Measurements from ENCODE around the gene ENO4. TPM values are rescaled to one million over a fixed set of nuclear protein-coding genes. Genes with fewer than 3 reads are reported as not detected.

Gene ENO4, protein sequence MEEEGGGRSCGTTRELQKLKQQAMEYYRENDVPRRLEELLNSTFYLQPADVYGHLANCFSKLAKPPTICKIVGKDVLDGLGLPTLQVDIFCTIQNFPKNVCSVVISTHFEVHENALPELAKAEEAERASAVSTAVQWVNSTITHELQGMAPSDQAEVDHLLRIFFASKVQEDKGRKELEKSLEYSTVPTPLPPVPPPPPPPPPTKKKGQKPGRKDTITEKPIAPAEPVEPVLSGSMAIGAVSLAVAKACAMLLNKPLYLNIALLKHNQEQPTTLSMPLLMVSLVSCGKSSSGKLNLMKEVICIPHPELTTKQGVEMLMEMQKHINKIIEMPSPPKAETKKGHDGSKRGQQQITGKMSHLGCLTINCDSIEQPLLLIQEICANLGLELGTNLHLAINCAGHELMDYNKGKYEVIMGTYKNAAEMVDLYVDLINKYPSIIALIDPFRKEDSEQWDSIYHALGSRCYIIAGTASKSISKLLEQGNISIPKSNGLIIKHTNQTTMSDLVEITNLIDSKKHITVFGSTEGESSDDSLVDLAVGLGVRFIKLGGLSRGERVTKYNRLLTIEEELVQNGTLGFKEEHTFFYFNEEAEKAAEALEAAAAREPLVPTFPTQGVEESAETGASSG
- total RNA-seq (2014; rRNA removed; shearing (Covaris generic)) (0.04 and 0.24 TPM in 2 replicates), polyA plus RNA-seq (2016; fragmentation: Nextera tagmentation; extraction: Ambion mirVana) (0.44 and 0.59 TPM in 2 replicates)
- long read RNA-seq = 0 reads

DNA sequence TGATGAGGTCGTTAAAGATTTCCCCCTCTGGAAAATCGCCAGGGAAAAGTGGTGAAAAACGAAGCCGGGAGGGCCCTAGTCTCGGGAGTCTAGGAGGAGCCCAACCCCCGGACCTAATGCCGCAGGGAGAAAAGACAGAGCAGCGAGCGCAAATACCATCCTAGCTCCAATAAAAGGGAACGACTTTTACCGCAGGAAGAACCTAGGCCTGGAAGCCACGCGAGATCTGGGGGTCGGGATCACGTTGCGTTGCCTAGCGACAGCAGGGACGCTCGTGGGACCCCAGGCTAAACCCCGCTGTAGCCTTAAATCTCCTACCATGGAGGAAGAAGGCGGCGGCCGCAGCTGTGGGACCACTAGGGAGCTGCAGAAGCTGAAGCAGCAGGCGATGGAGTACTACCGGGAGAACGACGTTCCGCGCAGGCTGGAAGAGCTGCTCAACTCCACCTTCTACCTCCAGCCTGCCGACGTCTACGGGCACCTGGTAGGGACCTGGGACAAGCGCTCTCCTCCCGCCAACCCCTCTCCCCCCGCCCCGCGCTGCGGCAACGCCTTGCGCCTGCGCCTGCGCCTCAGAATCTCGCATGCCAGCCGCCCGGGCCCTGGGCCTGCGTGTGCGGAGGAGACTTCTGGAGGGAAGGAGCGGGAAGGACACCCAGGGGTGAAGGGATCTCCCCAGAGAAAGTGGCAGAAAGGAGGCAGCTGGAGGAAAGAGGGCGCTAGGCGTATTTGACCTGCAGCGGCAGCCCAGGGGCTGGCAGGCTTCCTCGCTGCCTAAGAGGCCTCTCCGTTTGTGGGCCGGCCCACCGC lies at the start of gene ENO4:
Gene ENO4 (plus strand): TSS at position 252 of the 810 bp plus-strand sequence. CDS start 68 bp downstream, at position 320.
- DNase-seq (ENCODE audit: low spot score) (peak; percentile 96), ATAC-seq (peak; percentile 86)
- Histone ChIP-seq H2AFZ (peak within 1 kb of the TSS; percentile 97), H4K20me1 (replicated peaks; ENCODE audit: insufficient read depth) (no peaks in the 10 kb centered on the region), H3K4me3 (peak within 1 kb of the TSS; percentile 75), H3K27me3 (ENCODE audit: insufficient read depth) (peaks cover 12% of the 10 kb centered on the region; the same call in 1 of the 2 replicates), H3K4me1 (ENCODE audit: insufficient read depth) (peaks cover 35% of the 10 kb centered on the region), H3K36me3 (ENCODE audit: insufficient read depth) (no peaks in the 10 kb centered on the region), H3K9me2 (ENCODE audit: insufficient read depth) (no peaks in the 10 kb centered on the region), H3F3A (replicated peaks; ENCODE audit: low read depth) (peaks cover 7% of the 10 kb centered on the region; the same call in 1 of the 2 replicates), H3K79me2 (replicated peaks; ENCODE audit: insufficient read depth) (no peaks in the 10 kb centered on the region), H3K27ac (ENCODE audit: low read depth) (peak within 1 kb of the TSS; percentile 82; the same call in 1 of the 2 replicates), H3K4me2 (peak within 1 kb of the TSS; percentile 92)
- Mint-ChIP-seq H3K9me3 (no peaks in the 10 kb centered on the region), H3K27me3 (ENCODE audit: insufficient read depth, low read depth, poor library complexity) (peaks cover 8% of the 10 kb centered on the region), H3K27ac (peak within 1 kb of the TSS; percentile 73), H3K4me3 (peak within 1 kb of the TSS; percentile 89), H3K36me3 (ENCODE audit: low read depth) (no peaks in the 10 kb centered on the region), H3K4me1 (peaks cover 37% of the 10 kb centered on the region)
- TF ChIP-seq POLR2AphosphoS5 (IDR thresholded peaks at IDR 0.05; ENCODE audit: low read depth) (peak; percentile 78), EZH2phosphoT487 (IDR thresholded peaks at IDR 0.05; ENCODE audit: unreplicated experiment) (no peak)

DNA sequence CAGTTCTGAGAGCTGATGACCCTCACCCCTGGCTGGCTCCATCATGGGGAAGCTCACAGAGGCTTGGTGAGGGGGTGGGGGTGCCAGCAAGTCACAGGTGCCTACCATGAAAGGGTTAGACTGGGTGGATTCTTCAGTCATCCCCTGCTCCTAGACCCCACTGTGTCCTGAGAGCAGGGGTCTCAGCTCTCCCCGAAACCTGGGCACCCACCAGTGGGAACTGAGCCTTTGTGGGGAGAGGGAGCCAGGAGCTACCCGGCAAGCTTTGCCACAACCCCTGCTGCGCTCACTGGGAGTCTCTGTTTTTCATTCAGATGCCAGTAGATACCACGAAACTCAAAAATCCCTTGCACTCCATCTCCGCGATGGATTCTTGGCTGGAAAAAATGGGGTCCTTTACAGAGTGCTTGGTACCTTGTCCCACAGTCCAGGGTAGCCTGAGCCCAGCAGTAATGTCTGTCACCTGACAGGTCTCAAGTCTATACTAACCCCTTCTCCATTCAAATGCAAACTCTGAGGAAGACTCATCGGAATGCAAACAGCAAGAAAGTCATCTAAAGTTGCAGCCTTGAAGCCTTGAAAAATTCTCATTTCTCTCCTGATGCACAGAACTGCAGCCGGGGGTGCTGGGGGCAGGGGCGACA lies 48.9 kb upstream of the ENO4 start:
- H3K27me3 Mint-ChIP-seq (ENCODE audit: insufficient read depth, low read depth, poor library complexity) = peaks cover 5% of the 10 kb centered on the region
- peaks cover 33% of the 10 kb centered on the region for H3K4me1 Mint-ChIP-seq
- ATAC-seq (peak; percentile 16), DNase-seq (ENCODE audit: low spot score) (peak; percentile 26)
- H3K27ac ChIP-seq (ENCODE audit: low read depth) = no peak overlapping the region
- no peaks in the 10 kb centered on the region for H3K9me3 Mint-ChIP-seq
- H3K9me2 ChIP-seq (ENCODE audit: insufficient read depth) = no peaks in the 10 kb centered on the region
- no peaks in the 10 kb centered on the region for H3K36me3 Mint-ChIP-seq (ENCODE audit: low read depth)
- H4K20me1 ChIP-seq (replicated peaks; ENCODE audit: insufficient read depth) = no peaks in the 10 kb centered on the region
- H3F3A ChIP-seq (replicated peaks; ENCODE audit: low read depth) = no peaks in the 10 kb centered on the region
- 0 out of 2 replicates have a peak overlapping the region, but pooled peaks have one; percentile 3 for H3K4me3 ChIP-seq
- 0 out of 3 replicates have a peak overlapping the region, but pooled peaks have one; percentile 4 for H3K4me3 Mint-ChIP-seq
- H2AFZ ChIP-seq = no peak overlapping the region
- H3K27ac Mint-ChIP-seq = no peak overlapping the region
- no peaks in the 10 kb centered on the region for H3K79me2 ChIP-seq (replicated peaks; ENCODE audit: insufficient read depth)
- H3K36me3 ChIP-seq (ENCODE audit: insufficient read depth) = no peaks in the 10 kb centered on the region
- peaks cover 16% of the 10 kb centered on the region for H3K4me1 ChIP-seq (ENCODE audit: insufficient read depth)
- H3K27me3 ChIP-seq (ENCODE audit: insufficient read depth) = peaks cover 4% of the 10 kb centered on the region; the same call in 1 of the 2 replicates
- H3K4me2 ChIP-seq = peak overlapping the region; percentile 69
- TF ChIP-seq ZNF331 (CRISPR knock-in tag; IDR thresholded peaks at IDR 0.05; ENCODE audit: low read depth) = no peak
- no peak for TF ChIP-seq EZH2 (IDR thresholded peaks at IDR 0.05; ENCODE audit: low read depth, unreplicated experiment)
- TF ChIP-seq EZH2phosphoT487 (IDR thresholded peaks at IDR 0.05; ENCODE audit: unreplicated experiment) = no peak
- no peak for TF ChIP-seq POLR2AphosphoS5 (IDR thresholded peaks at IDR 0.05; ENCODE audit: low read depth)
- TF ChIP-seq, protein P1, sequence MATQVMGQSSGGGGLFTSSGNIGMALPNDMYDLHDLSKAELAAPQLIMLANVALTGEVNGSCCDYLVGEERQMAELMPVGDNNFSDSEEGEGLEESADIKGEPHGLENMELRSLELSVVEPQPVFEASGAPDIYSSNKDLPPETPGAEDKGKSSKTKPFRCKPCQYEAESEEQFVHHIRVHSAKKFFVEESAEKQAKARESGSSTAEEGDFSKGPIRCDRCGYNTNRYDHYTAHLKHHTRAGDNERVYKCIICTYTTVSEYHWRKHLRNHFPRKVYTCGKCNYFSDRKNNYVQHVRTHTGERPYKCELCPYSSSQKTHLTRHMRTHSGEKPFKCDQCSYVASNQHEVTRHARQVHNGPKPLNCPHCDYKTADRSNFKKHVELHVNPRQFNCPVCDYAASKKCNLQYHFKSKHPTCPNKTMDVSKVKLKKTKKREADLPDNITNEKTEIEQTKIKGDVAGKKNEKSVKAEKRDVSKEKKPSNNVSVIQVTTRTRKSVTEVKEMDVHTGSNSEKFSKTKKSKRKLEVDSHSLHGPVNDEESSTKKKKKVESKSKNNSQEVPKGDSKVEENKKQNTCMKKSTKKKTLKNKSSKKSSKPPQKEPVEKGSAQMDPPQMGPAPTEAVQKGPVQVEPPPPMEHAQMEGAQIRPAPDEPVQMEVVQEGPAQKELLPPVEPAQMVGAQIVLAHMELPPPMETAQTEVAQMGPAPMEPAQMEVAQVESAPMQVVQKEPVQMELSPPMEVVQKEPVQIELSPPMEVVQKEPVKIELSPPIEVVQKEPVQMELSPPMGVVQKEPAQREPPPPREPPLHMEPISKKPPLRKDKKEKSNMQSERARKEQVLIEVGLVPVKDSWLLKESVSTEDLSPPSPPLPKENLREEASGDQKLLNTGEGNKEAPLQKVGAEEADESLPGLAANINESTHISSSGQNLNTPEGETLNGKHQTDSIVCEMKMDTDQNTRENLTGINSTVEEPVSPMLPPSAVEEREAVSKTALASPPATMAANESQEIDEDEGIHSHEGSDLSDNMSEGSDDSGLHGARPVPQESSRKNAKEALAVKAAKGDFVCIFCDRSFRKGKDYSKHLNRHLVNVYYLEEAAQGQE (IDR thresholded peaks at IDR 0.05; ENCODE audit: unreplicated experiment) = no peak
- no peak for TF ChIP-seq CTCF (conservative IDR thresholded peaks at IDR 0.05; ENCODE audit: low read depth in 2 of 2)
- no peak for TF ChIP-seq CREB1 (CRISPR knock-in tag; IDR thresholded peaks at IDR 0.05; ENCODE audit: low read depth)
